Activated CD8-positive, alpha-beta T cell treated with anti-CD3 and anti-CD28 coated beads, Interleukin-2, amount 10 ng/mL, durations not matched to agents 7 days and 5 days (primary cell): Measurements from ENCODE around the gene ITPKA. TPM values are rescaled to one million over a fixed set of nuclear protein-coding genes. Genes with fewer than 3 reads are reported as not detected.

Experiments
- ATAC-seq: fragments of 150-1000 bp; cut with Tn5 transposase; one replicate; pipeline ENCODE4 v1.10.0; 2021; ENCODE audit warnings: moderate library complexity
- CTCF ChIA-PET: fragments of 350-600 bp; sonication (Branson Sonifier 250); formaldehyde crosslinking; loops from one replicate; lab custom pipeline; 2021; ENCODE audit warnings: antibody characterized with exemption; lab: Charles Lee
- POLR2A ChIA-PET: fragments of 350-600 bp; sonication (Branson Sonifier 250); formaldehyde crosslinking; loops from one replicate; lab custom pipeline; 2021; ENCODE audit warnings: antibody characterized with exemption; lab: Charles Lee
- DNase-seq: peaks from one replicate; pipeline ENCODE4 v3.0.0-alpha.2; 2020
- H3K27ac Mint-ChIP-seq: one replicate; pipeline ENCODE4 v1.8.0; 2021; ENCODE audit warnings: mild to moderate bottlenecking, mixed read lengths
- H3K27me3 Mint-ChIP-seq: one replicate; pipeline ENCODE4 v1.8.0; 2021; ENCODE audit warnings: low read depth, mixed read lengths
- H3K36me3 Mint-ChIP-seq: one replicate; pipeline ENCODE4 v1.8.0; 2021; ENCODE audit warnings: low read depth, mixed read lengths
- H3K4me1 Mint-ChIP-seq: one replicate; pipeline ENCODE4 v1.8.0; 2021; ENCODE audit warnings: low read depth, mixed read lengths
- H3K4me3 Mint-ChIP-seq: one replicate; pipeline ENCODE4 v1.8.0; 2021; ENCODE audit warnings: mild to moderate bottlenecking, mixed read lengths
- H3K9me3 Mint-ChIP-seq: one replicate; pipeline ENCODE4 v1.8.0; 2022; ENCODE audit warnings: mixed read lengths; ENCODE audit not compliant: insufficient read depth
- total RNA-seq, 2 experiments: library from RNA; stranded (reverse); gene quantifications; one replicate each; pipeline ENCODE4 v1.2.3, GENCODE V29; 2021

ITPKA gene
- total RNA-seq, 2 experiments from 2014 or later, result 0.24 to 0.29 TPM

DNA sequence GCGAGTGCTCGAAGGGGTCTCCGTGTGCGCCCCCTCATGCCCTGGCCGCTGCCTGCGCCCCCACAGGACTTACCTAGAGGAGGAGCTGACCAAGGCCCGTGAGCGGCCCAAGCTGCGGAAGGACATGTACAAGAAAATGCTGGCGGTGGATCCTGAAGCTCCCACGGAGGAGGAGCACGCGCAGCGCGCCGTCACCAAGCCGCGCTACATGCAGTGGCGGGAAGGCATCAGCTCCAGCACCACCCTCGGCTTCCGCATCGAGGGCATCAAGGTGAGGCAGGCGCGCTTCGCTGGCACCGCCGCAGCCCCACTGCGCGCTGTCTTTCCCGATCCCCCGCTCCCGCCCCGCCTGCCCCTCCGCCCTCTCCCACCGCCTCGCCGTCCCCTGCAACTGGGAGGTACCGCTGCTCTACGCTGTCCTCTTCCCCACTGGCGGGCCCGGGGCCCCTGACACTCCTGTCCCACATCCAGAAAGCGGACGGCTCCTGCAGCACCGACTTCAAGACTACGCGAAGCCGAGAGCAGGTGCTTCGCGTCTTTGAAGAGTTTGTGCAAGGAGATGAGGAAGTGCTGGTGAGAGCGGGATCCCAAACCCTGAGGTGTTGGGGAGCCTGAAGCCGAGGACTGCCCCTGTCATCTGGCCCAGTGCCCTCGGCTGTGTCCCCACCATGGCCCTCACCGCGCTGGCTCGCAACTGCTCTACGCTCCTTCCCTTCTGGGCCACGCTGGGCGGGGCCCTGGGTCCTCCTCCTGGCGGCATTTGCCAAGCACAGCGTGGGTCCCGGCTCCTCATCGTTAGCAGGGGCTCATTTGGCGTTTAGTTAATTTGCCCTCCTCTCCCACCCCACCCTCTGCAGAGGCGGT lies 8.5 kb downstream of the ITPKA start:
- peak; percentile 65 for ATAC-seq
- Mint-ChIP-seq H3K36me3 (no peaks in the 10 kb centered on the region), H3K9me3 (no peaks in the 10 kb centered on the region), H3K4me3 (peak overlapping the region; percentile 55), H3K27me3 (peaks cover 70% of the 10 kb centered on the region), H3K27ac (no peak overlapping the region), H3K4me1 (peaks cover 32% of the 10 kb centered on the region)
- peak; percentile 48 for DNase-seq
- POLR2A ChIA-PET, result no interaction called here
- CTCF ChIA-PET, result interaction anchor here (1.0 to 1.1 kb wide), 2 partner anchors 36 to 60 kb away, joined by 3 to 6 read pairs; no protein-coding TSS in a partner anchor

DNA sequence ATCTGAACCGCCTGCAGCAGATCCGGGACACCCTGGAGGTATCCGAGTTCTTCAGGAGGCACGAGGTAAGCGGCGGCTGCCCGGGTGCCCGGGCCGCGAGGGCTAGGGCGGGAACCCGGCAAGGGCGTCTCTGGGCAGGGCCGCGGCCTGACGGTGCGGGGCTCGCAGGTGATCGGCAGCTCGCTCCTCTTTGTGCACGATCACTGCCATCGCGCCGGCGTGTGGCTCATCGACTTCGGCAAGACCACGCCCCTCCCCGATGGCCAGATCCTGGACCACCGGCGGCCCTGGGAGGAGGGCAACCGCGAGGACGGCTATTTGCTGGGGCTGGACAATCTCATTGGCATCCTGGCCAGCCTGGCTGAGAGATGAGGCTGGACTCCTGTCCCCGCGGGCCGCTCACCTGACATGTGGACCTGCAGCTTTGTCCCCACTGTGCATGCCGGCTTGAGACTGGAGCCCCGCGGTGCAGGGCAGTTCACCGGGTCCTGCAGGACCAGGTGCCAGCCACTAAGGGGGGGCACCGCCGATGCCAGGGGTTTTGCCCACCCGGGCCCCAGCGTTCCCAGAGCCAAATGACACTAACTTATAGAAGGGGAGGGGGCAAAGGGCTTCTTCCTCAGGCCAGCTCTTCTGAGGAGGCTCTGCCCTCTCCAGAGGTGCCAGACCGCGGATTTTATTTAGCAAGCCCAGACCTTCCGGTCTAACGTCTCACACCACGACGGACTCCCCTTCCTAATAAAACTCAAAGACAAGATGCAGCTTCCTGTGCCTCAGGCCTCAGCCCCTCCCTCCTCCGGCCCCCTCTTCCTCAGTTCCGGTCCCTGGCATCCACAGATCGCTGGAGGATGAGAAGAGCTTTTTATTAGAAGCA lies 9.4 kb downstream of the ITPKA start:
- POLR2A ChIA-PET, result no interaction called here
- H3K27me3 Mint-ChIP-seq, result peaks cover 62% of the 10 kb centered on the region
- no peak overlapping the region for H3K27ac Mint-ChIP-seq
- H3K4me1 Mint-ChIP-seq, result peaks cover 32% of the 10 kb centered on the region
- no peaks in the 10 kb centered on the region for H3K36me3 Mint-ChIP-seq
- peak overlapping the region; percentile 55 for H3K4me3 Mint-ChIP-seq
- DNase-seq (no peak), ATAC-seq (peak; percentile 35)
- CTCF ChIA-PET, result interaction anchor here (1.0 to 1.2 kb wide), 2 partner anchors 10 to 36 kb away, joined by 4 to 6 read pairs; partner anchors contain the start of gene ITPKA
- no peaks in the 10 kb centered on the region for H3K9me3 Mint-ChIP-seq

DNA sequence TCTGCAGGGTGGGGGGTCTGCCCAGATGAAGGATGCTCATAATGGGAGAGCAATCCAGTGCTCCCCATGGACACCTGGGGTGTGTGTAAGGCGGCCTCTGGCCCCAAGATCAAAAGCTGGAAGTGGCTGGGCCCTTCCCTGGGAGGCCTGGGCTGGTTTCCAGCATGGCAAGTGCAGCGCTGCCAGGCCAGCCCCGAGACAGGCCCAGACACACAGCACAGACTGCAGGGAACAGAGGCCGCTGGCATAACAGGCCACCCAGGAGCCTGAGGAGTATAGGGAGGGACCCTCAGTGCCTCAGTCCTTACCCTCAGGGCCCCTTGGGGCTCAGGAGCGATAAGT lies 10.0 kb downstream of the ITPKA start:
- DNase-seq (no peak), ATAC-seq (no peak)
- Mint-ChIP-seq H3K4me1 (peaks cover 32% of the 10 kb centered on the region), H3K27ac (no peak overlapping the region), H3K36me3 (no peaks in the 10 kb centered on the region), H3K27me3 (peaks cover 58% of the 10 kb centered on the region), H3K9me3 (no peaks in the 10 kb centered on the region), H3K4me3 (no peak overlapping the region)
- ChIA-PET CTCF (interaction anchor here (1.0 to 1.2 kb wide), 2 partner anchors 10 to 37 kb away, joined by 4 to 6 read pairs; partner anchors contain the start of gene ITPKA), POLR2A (no interaction called here)

DNA sequence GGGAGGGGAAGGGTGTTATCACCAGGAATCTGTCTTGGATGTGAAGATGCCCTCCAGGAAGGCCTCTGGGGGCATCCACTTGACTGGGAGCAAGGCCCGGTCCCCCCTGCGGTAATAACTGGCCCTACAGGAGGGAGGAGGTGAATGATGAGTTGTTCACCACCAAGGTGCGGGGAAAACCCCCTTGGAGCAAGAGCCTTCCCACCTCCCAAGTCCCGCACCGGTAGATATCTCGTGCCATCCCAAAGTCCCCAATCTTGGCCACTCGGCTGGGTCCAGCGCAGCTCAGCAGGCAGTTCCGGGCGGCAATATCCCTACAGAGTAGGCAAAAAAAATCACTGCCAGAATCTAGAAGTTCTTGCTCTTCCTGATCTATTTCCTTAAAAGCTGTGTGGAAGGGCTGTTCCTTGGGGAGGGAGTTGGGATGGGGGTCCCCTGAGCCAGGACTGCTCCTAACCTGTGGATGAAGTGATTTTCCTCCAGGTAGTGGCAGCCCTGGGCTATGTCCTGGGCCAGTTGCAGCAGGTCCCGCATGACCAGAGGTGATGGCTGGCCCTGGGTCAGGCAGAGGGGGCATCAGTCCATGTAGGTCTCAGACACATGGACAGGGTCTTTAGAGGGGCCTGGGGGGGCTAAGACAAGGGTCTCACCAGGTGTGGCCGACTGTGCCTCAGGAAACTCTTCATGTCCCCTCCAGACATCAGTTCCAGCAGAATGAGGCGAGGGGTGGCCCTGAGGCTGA lies 11.2 kb downstream of the ITPKA start:
- no peaks in the 10 kb centered on the region for H3K9me3 Mint-ChIP-seq
- peaks cover 32% of the 10 kb centered on the region for H3K4me1 Mint-ChIP-seq
- CTCF ChIA-PET, result interaction anchor here (3.6 kb wide), 1 partner anchor 40 kb away, joined by 25 read pairs; no protein-coding TSS in a partner anchor
- no peak overlapping the region for H3K4me3 Mint-ChIP-seq
- POLR2A ChIA-PET, result no interaction called here
- no peak for ATAC-seq
- no peak for DNase-seq
- no peaks in the 10 kb centered on the region for H3K36me3 Mint-ChIP-seq
- H3K27ac Mint-ChIP-seq, result no peak overlapping the region
- peaks cover 52% of the 10 kb centered on the region for H3K27me3 Mint-ChIP-seq

DNA sequence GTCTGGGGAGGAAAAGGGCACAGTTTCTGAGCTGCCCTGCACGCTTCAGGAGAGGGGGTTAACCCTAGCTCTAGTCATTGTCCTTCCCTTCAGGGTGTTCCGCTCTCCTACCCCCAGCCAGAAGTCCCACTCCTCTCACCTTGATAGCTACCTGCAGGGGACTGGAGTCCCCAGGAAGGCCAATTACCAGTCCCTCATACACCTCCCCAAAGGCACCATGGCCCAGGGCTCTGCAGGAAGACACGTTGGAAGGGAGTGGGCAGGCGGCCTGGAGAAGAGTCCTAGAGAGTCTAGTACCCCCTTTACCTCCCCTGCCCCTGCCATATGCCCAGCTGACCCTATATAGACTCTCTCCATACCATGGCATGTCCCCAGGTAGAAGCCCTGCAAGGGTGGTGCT lies 12.1 kb downstream of the ITPKA start:
- Mint-ChIP-seq H3K4me1 (peaks cover 28% of the 10 kb centered on the region), H3K9me3 (no peaks in the 10 kb centered on the region), H3K4me3 (no peak overlapping the region), H3K36me3 (no peaks in the 10 kb centered on the region), H3K27ac (no peak overlapping the region), H3K27me3 (peaks cover 55% of the 10 kb centered on the region)
- ChIA-PET CTCF (interaction anchor here (0.6 to 3.6 kb wide), 3 partner anchors 30 to 41 kb away, joined by 3 to 25 read pairs (median 3); no protein-coding TSS in a partner anchor), POLR2A (no interaction called here)
- DNase-seq, result no peak
- no peak for ATAC-seq

DNA sequence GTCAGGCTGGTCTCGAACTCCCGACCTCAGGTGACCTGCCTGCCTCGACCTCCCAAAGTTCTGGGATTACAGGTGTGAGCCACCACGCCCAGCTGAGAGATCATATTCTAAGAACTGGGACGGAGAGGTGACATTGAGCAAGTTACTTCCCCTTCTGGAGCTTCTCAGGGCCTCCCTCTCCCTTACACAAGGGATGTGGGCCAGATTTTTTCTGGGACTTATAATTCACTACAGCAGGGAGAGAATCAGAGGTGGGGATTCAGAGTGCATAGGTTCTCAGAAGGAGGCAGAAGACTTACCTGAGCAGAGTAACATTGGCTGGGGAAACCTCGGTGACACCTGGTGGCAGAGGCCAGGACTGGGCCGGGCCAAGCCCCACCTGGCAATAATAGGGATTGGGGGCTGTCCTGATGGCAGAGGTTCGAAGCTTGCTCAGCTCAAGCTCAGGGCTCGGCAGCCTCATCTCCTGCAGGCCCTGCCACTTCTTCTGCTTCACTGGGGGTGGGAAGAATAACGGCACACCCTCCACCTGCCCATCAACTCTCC lies 13.2 kb downstream of the ITPKA start:
- no peaks in the 10 kb centered on the region for H3K36me3 Mint-ChIP-seq
- no peak overlapping the region for H3K27ac Mint-ChIP-seq
- ChIA-PET CTCF (interaction anchor here (1.1 to 3.6 kb wide), 4 partner anchors 14 to 42 kb away, joined by 3 to 25 read pairs (median 4); no protein-coding TSS in a partner anchor), POLR2A (interaction anchor here (1.3 kb wide), 1 partner anchor 14 kb away, joined by 3 read pairs; no protein-coding TSS in a partner anchor)
- no peak for DNase-seq
- peaks cover 48% of the 10 kb centered on the region for H3K27me3 Mint-ChIP-seq
- peaks cover 18% of the 10 kb centered on the region for H3K4me1 Mint-ChIP-seq
- H3K9me3 Mint-ChIP-seq, result no peaks in the 10 kb centered on the region
- H3K4me3 Mint-ChIP-seq, result no peak overlapping the region
- ATAC-seq, result no peak

DNA sequence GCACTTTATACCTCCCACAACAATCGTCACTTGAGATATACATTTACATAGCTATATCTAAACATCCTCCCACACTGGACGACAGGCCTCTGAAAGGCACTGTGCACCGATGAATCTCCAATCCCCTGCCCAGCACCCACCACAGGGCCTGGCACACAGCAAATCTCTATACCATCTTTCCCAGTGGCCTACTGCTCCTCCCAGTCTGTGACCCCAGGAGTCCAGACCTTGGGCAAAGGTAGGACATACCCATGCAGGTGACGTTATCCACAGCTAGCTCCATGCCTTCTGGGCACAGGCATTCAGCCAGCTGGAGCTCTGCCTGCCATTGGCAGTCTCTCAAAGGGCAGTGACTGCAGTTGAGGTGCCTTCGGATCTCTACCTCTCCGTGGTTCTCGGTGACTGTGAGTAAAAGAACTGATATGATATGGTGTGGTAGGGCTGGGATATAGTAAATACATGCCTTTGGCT lies 14.2 kb downstream of the ITPKA start:
- H3K27ac Mint-ChIP-seq, result no peak overlapping the region
- no peak for DNase-seq
- no peaks in the 10 kb centered on the region for H3K36me3 Mint-ChIP-seq
- ATAC-seq, result no peak
- no peaks in the 10 kb centered on the region for H3K9me3 Mint-ChIP-seq
- peaks cover 17% of the 10 kb centered on the region for H3K4me1 Mint-ChIP-seq
- no peak overlapping the region for H3K4me3 Mint-ChIP-seq
- H3K27me3 Mint-ChIP-seq, result peaks cover 49% of the 10 kb centered on the region
- POLR2A ChIA-PET, result no interaction called here
- CTCF ChIA-PET, result interaction anchor here (1.1 to 3.6 kb wide), 3 partner anchors 15 to 43 kb away, joined by 4 to 25 read pairs (median 4); no protein-coding TSS in a partner anchor

DNA sequence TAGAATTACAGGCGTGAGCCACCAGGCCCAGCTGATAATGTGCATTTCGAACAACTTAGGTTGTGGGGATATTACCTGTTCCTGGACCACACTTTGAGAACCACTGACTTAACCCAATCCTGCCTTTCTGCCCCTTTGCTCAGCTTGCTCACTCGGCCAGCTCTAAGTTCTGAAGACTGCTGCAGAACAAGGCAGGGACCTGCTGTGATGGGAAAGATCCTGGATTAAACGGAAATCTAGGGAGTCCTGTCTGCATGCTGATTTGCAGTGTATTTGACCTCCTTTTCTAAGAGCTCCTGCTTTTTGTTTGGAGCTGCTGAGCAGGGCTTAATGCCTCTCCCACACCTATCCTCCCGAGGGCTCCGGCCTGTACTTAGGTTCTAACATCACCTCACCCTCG lies 17.1 kb downstream of the ITPKA start:
- Mint-ChIP-seq H3K27me3 (peaks cover 42% of the 10 kb centered on the region), H3K27ac (no peak overlapping the region), H3K9me3 (no peaks in the 10 kb centered on the region), H3K4me3 (no peak overlapping the region), H3K36me3 (no peaks in the 10 kb centered on the region), H3K4me1 (peaks cover 29% of the 10 kb centered on the region)
- no peak for ATAC-seq
- CTCF ChIA-PET, result interaction anchor here (1.1 kb wide), 1 partner anchor 45 kb away, joined by 3 read pairs; no protein-coding TSS in a partner anchor
- DNase-seq, result no peak
- POLR2A ChIA-PET, result interaction anchor here (0.7 kb wide), 1 partner anchor 18 kb away, joined by 3 read pairs; no protein-coding TSS in a partner anchor

DNA sequence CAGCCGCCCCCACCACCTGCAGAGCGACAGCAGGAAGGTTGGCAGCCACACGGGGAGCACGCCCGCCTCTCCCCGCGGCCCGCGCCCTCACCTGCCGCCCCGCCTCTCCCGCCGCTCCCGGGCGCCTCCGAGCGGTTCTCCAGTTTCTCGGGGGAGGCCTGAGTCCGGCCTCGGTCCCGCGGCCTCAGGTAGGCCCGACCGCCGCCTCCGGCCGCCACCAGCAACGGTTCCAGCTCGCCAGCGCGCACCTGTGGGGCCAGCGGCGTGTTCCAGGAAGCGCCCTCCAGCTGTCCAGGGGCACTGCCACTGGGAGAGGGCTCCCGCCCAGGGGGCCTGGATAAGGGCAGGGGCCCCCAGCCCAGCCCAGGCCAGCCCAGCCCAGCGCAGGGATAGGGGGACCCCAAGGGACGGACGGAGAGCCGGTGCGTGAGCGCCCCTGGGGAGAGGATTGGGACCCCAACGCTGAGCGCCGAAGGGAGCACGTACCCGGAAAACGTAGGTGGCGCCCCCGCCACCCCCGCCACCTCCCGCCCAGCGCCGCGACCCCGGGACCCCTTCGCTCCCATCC lies 17.7 kb downstream of the ITPKA start:
- H3K27me3 Mint-ChIP-seq, result peaks cover 37% of the 10 kb centered on the region
- no peak overlapping the region for H3K27ac Mint-ChIP-seq
- H3K36me3 Mint-ChIP-seq, result peaks cover 2% of the 10 kb centered on the region
- H3K4me3 Mint-ChIP-seq, result no peak overlapping the region
- CTCF ChIA-PET, result interaction anchor here (1.1 kb wide), 1 partner anchor 46 kb away, joined by 3 read pairs; no protein-coding TSS in a partner anchor
- ATAC-seq, result no peak
- no peak for DNase-seq
- POLR2A ChIA-PET, result no interaction called here
- no peaks in the 10 kb centered on the region for H3K9me3 Mint-ChIP-seq
- H3K4me1 Mint-ChIP-seq, result peaks cover 29% of the 10 kb centered on the region

DNA sequence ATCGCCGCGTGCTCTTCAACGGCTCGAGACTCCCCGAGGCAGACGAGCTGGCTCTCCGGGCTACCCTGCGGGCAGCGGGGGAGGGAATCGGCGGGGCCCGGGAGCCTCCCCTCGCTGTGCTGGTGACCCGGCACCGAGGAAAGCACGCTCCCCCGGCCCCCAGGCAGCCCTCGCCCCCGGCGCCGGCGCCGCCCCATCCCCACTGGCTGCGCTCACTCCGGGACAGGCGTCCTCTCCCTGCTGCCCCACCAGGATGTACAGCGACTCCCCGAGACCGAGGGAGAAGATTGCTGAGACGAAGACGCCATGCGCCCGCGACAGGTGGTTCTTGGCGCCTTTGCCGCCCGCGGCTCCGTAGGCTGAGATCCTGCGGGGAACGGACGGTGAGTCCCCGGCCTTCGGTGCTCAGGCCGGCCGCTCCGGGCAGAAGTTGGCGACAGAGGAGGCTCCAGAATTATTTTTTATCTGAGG lies 18.3 kb downstream of the ITPKA start:
- Mint-ChIP-seq H3K4me3 (peak overlapping the region; percentile 63), H3K27ac (no peak overlapping the region), H3K4me1 (peaks cover 29% of the 10 kb centered on the region), H3K9me3 (no peaks in the 10 kb centered on the region), H3K36me3 (peaks cover 2% of the 10 kb centered on the region), H3K27me3 (peaks cover 37% of the 10 kb centered on the region)
- ATAC-seq, result peak; percentile 31
- no peak for DNase-seq
- POLR2A ChIA-PET, result no interaction called here
- CTCF ChIA-PET, result no interaction called here
